ENCODE measurements around the gene DCAF7. TPM values are rescaled to one million over a fixed set of nuclear protein-coding genes. Genes with fewer than 3 reads are reported as not detected.

DCAF7 gene
- total RNA-seq, 1 experiment from 2014 or later, result 60.4 TPM

DNA sequence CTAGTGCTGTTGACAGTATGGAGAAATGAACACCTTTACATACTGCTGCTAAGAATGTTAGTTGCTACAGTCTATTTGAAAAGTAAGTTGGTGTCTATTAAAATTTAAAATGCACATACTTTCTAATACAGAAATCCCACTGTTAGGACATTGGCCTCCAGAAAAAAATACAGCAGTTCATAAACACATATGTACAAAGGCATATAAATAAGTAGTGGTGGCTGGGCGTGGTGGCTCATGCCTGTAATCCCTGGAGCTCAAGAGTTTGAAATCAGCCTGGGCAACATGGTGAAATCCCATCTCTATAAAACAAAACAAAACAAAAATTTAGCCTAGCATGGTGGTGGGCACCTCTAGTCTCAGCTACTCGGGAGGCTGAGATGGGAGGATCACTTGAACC is 13.1 kb downstream of the DCAF7 start:
- intact Hi-C loops (cut with micrococcal nuclease; ENCODE audit: unreplicated experiment), result no loop called here
- no TSS peak for BruUV-seq (replicated peaks)
- in situ Hi-C loops (cut with HindIII; ENCODE audit: low pct_unique_long_range_greater_than_20kb, low sequenced_read_pairs), result no loop called here
- CTCF ChIA-PET, result no interaction called here
- ATAC-seq (no peak), DNase-seq (ENCODE audit: low read depth, low spot score) (no peak)
- H3K36me3 ChIP-seq (ENCODE audit: control insufficient read depth, insufficient read depth, low read length), result no peaks in the 10 kb centered on the region
- H3K4me3 ChIP-seq (ENCODE audit: low read depth in 2 of 2, low read length in 2 of 2), result no peak overlapping the region
- H3K4me1 ChIP-seq (ENCODE audit: control insufficient read depth, insufficient read depth, low read length), result no peaks in the 10 kb centered on the region
- POLR2A ChIA-PET, result no interaction called here
- H3K27me3 ChIP-seq (ENCODE audit: control insufficient read depth, insufficient read depth, low read length), result no peaks in the 10 kb centered on the region
- no peak for TF ChIP-seq POLR2AphosphoS5 (IDR thresholded peaks at IDR 0.05; ENCODE audit: low read depth, low read length)
- H3K9me3 ChIP-seq (ENCODE audit: control insufficient read depth, insufficient read depth, low read depth, low read length), result no peaks in the 10 kb centered on the region
- no peak overlapping the region for H3K27ac ChIP-seq (ENCODE audit: low read length)

- TF ChIP-seq POLR2AphosphoS5 (IDR thresholded peaks at IDR 0.05; ENCODE audit: low read depth, low read length) (no peak), CTCF (IDR thresholded peaks at IDR 0.05) (no peak), REST (IDR thresholded peaks at IDR 0.05; ENCODE audit: insufficient read depth in 1 of 2, low read depth in 2 of 2, low read length in 1 of 2) (no peak), TCF7L2 (IDR thresholded peaks at IDR 0.05; ENCODE audit: low read depth, low read length) (no peak), SIN3A (IDR thresholded peaks at IDR 0.05; ENCODE audit: borderline replicate concordance, insufficient read depth, low read depth, low read length) (no peak)
- ATAC-seq (no peak), DNase-seq (ENCODE audit: low read depth, low spot score) (no peak)
- CTCF ChIA-PET, result no interaction called here
- no peak overlapping the region for H3K27ac ChIP-seq (ENCODE audit: low read length)
- in situ Hi-C loops (cut with HindIII; ENCODE audit: low pct_unique_long_range_greater_than_20kb, low sequenced_read_pairs), result no loop called here
- no peaks in the 10 kb centered on the region for H3K27me3 ChIP-seq (ENCODE audit: control insufficient read depth, insufficient read depth, low read length)
- H3K36me3 ChIP-seq (ENCODE audit: control insufficient read depth, insufficient read depth, low read length), result no peaks in the 10 kb centered on the region
- POLR2A ChIA-PET, result interaction anchor here (0.6 kb wide), 1 partner anchor 13 kb away, joined by 4 read pairs; no protein-coding TSS in a partner anchor
- H3K4me1 ChIP-seq (ENCODE audit: control insufficient read depth, insufficient read depth, low read length), result no peaks in the 10 kb centered on the region
- no peaks in the 10 kb centered on the region for H3K9me3 ChIP-seq (ENCODE audit: control insufficient read depth, insufficient read depth, low read depth, low read length)
- intact Hi-C loops (cut with micrococcal nuclease; ENCODE audit: unreplicated experiment), result no loop called here
- no peak overlapping the region for H3K4me3 ChIP-seq (ENCODE audit: low read depth in 2 of 2, low read length in 2 of 2)
- BruUV-seq (replicated peaks), result no TSS peak
Measured at GRCh38 chr17:63564562-63564961, 14.3 kb downstream of the DCAF7 start.

GRCh38 chr17:63567229-63567628 is 17.0 kb downstream of the DCAF7 start:
- in situ Hi-C loops (cut with HindIII; ENCODE audit: low pct_unique_long_range_greater_than_20kb, low sequenced_read_pairs), result no loop called here

More at GRCh38 chr17:63567229-63567628, 17.0 kb downstream of the DCAF7 start:
- no peaks in the 10 kb centered on the region for H3K4me1 ChIP-seq (ENCODE audit: control insufficient read depth, insufficient read depth, low read length)
- no TSS peak for BruUV-seq (replicated peaks)
- intact Hi-C loops (cut with micrococcal nuclease; ENCODE audit: unreplicated experiment), result no loop called here
- no peak overlapping the region for H3K27ac ChIP-seq (ENCODE audit: low read length)
- DNase-seq (ENCODE audit: low read depth, low spot score), result no peak
- no peak for ATAC-seq
- H3K4me3 ChIP-seq (ENCODE audit: low read depth in 2 of 2, low read length in 2 of 2), result no peak overlapping the region
- no peaks in the 10 kb centered on the region for H3K27me3 ChIP-seq (ENCODE audit: control insufficient read depth, insufficient read depth, low read length)
- H3K9me3 ChIP-seq (ENCODE audit: control insufficient read depth, insufficient read depth, low read depth, low read length), result no peaks in the 10 kb centered on the region
- ChIA-PET POLR2A (no interaction called here), CTCF (no interaction called here)
- no peaks in the 10 kb centered on the region for H3K36me3 ChIP-seq (ENCODE audit: control insufficient read depth, insufficient read depth, low read length)
- TF ChIP-seq REST (IDR thresholded peaks at IDR 0.05; ENCODE audit: insufficient read depth in 1 of 2, low read depth in 2 of 2, low read length in 1 of 2) (no peak), CTCF (IDR thresholded peaks at IDR 0.05) (no peak), TCF7L2 (IDR thresholded peaks at IDR 0.05; ENCODE audit: low read depth, low read length) (no peak), SIN3A (IDR thresholded peaks at IDR 0.05; ENCODE audit: borderline replicate concordance, insufficient read depth, low read depth, low read length) (no peak), POLR2AphosphoS5 (IDR thresholded peaks at IDR 0.05; ENCODE audit: low read depth, low read length) (no peak)
